ENCODE measurements around the gene SLIRP. TPM values are rescaled to one million over a fixed set of nuclear protein-coding genes. Genes with fewer than 3 reads are reported as not detected.

Gene SLIRP
- total and polyA plus RNA-seq, 2 of the 4 experiments (the other 2 are of a cell fraction): 226 to 244 TPM

DNA sequence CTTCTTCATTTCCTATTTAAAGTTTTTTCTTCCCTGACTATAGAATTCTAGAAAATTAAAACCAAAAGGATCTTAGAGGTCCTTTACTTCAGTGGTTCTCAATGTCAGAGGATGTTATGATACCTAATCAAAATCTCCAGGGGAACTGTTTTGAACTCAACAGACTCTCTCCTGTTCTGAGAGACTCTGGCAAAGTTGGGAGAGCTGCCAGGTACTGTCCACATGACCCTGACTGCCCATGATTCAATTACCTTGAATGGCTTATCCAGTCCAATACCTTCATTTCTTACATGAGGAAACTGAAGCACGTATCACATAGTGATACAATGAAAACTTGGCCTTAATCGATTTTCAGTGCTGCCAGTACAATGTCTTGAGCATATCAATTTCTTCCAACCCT is 16.6 kb upstream of the SLIRP start:
- ChIA-PET POLR2A (ENCODE audit: unreplicated experiment) (no interaction called here), CTCF (no interaction called here)
- DNase-seq (no peak), ATAC-seq (ENCODE audit: low read depth) (no peak)
- Histone ChIP-seq H3K27me3 (ENCODE audit: control insufficient read depth, insufficient read depth, low read length) (no peaks in the 10 kb centered on the region), H2AK9ac (replicated peaks; ENCODE audit: low read depth, low read length, poor library complexity) (no peak overlapping the region), H3K4ac (ENCODE audit: low read depth, low read length) (no peak overlapping the region), H2BK120ac (ENCODE audit: low read depth, low read length) (no peak overlapping the region), H4K20me1 (ENCODE audit: insufficient read depth, low read length) (0 out of 2 replicates have a peak, but pooled peaks cover 3% of the 10 kb centered on the region), H3K23ac (ENCODE audit: low read depth, low read length) (no peak overlapping the region), H3K79me1 (ENCODE audit: low read depth in 1 of 2, low read length in 2 of 2) (peaks cover 4 to 6% of the 10 kb centered on the region in 2 experiments; a peak in 3 of 4 replicates), H3K4me1 (ENCODE audit: control insufficient read depth, insufficient read depth, low read length) (no peaks in the 10 kb centered on the region), H2BK20ac (ENCODE audit: low read depth, low read length) (no peak overlapping the region), H3K18ac (ENCODE audit: low read depth, low read length) (no peak overlapping the region), H2AK5ac (ENCODE audit: low read depth, low read length) (no peak overlapping the region), H4K5ac (ENCODE audit: low read depth, low read length) (no peak overlapping the region), H3K36me3 (ENCODE audit: control insufficient read depth, insufficient read depth, low read length) (peaks cover 18% of the 10 kb centered on the region), H3K14ac (replicated peaks; ENCODE audit: low read depth, low read length) (no peak overlapping the region), H3K56ac (ENCODE audit: extremely low read depth, insufficient read depth, low read length) (no peak overlapping the region), H3K4me3 (ENCODE audit: insufficient read depth, low read depth, low read length) (no peak overlapping the region), H3K27ac (ENCODE audit: insufficient read depth, low read length) (no peak overlapping the region), H2BK5ac (ENCODE audit: low read depth, low read length, poor library complexity, severe bottlenecking) (no peak overlapping the region), H4K91ac (ENCODE audit: insufficient read depth, low read depth, low read length) (no peak overlapping the region), H3K9ac (ENCODE audit: low read depth, low read length) (no peak overlapping the region), H4K8ac (ENCODE audit: low read depth in 2 of 2, low read length in 2 of 2) (no peak overlapping the region), H3K4me2 (ENCODE audit: low read depth, low read length) (no peak overlapping the region), H2AFZ (replicated peaks; ENCODE audit: low read length, poor library complexity) (no peak overlapping the region), H2BK15ac (ENCODE audit: low read depth, low read length) (no peak overlapping the region), H3K9me3 (ENCODE audit: control insufficient read depth, insufficient read depth, low read length) (no peaks in the 10 kb centered on the region), H3K9me1 (ENCODE audit: insufficient read depth, low read length) (no peaks in the 10 kb centered on the region)
- 83% methylated on average over 1 of the region's 2 CpGs; no CpG with 5 or more reads in 1 of the 2 experiments for WGBS, 2 experiments (ENCODE audit: extremely low coverage in 2 of 2, insufficient read length in 1 of 2)
- BruUV-seq (replicated peaks): no TSS peak
- intact Hi-C loops (cut with micrococcal nuclease): no loop called here
- TF ChIP-seq MXI1 (IDR thresholded peaks at IDR 0.05; ENCODE audit: borderline replicate concordance, low read depth, low read length): no peak
- no peak for TF ChIP-seq BHLHE40 (IDR thresholded peaks at IDR 0.05; ENCODE audit: low read depth, low read length)
- TF ChIP-seq, protein P1, sequence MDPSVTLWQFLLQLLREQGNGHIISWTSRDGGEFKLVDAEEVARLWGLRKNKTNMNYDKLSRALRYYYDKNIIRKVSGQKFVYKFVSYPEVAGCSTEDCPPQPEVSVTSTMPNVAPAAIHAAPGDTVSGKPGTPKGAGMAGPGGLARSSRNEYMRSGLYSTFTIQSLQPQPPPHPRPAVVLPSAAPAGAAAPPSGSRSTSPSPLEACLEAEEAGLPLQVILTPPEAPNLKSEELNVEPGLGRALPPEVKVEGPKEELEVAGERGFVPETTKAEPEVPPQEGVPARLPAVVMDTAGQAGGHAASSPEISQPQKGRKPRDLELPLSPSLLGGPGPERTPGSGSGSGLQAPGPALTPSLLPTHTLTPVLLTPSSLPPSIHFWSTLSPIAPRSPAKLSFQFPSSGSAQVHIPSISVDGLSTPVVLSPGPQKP (IDR thresholded peaks at IDR 0.05; ENCODE audit: borderline replicate concordance, low read depth, low read length): no peak
- TF ChIP-seq MAFK (IDR thresholded peaks at IDR 0.05; ENCODE audit: low read depth, low read length): no peak
- no peak for TF ChIP-seq RFX5 (IDR thresholded peaks at IDR 0.05; ENCODE audit: low read depth, low read length)
- TF ChIP-seq, protein P2, sequence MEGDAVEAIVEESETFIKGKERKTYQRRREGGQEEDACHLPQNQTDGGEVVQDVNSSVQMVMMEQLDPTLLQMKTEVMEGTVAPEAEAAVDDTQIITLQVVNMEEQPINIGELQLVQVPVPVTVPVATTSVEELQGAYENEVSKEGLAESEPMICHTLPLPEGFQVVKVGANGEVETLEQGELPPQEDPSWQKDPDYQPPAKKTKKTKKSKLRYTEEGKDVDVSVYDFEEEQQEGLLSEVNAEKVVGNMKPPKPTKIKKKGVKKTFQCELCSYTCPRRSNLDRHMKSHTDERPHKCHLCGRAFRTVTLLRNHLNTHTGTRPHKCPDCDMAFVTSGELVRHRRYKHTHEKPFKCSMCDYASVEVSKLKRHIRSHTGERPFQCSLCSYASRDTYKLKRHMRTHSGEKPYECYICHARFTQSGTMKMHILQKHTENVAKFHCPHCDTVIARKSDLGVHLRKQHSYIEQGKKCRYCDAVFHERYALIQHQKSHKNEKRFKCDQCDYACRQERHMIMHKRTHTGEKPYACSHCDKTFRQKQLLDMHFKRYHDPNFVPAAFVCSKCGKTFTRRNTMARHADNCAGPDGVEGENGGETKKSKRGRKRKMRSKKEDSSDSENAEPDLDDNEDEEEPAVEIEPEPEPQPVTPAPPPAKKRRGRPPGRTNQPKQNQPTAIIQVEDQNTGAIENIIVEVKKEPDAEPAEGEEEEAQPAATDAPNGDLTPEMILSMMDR (conservative IDR thresholded peaks at IDR 0.05; ENCODE audit: low read depth, low read length): no peak
- TF ChIP-seq RCOR1 (IDR thresholded peaks at IDR 0.05; ENCODE audit: insufficient replicate concordance, low read length): no peak
- TF ChIP-seq RAD21 (IDR thresholded peaks at IDR 0.05; ENCODE audit: low read length): no peak
- no peak for TF ChIP-seq POLR2A (IDR thresholded peaks at IDR 0.05; ENCODE audit: low read depth, low read length)
- in situ Hi-C loops (cut with MboI; ENCODE audit: low sequenced_read_pairs): no loop called here
- dilution Hi-C loops (cut with HindIII; ENCODE audit: low sequenced_read_pairs, unreplicated experiment): no loop called here
